Inflammatory macrophage treated with lipopolysaccharide for 4 hours (primary cell): ENCODE data around the gene ERC2.
A peak's percentile ranks its signal among the peaks of the same experiment; 100 is the strongest.

Source experiments
- DNase-seq: peaks from one replicate; pipeline ENCODE4 v3.0.0-alpha.2; 2020

Gene ERC2

DNA sequence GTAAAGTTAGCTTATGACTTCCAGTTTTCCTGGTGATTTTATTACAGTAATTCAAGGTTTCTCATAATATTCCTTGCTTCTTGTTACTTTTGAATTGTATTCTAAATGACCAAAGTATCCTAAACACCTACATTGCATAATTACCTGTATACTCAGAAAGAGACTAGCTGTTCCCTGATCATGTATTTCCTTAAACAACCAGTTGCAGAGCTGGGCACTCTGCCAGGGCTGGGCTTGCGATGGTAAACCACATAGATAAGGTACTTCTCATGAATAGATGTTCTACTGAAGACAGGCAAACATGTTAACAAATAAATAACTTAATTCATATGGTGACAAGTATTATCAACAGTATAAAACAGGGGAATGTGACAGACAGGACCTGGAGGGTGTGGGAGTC lies 838.8 kb downstream of the ERC2 start:
- no peak for DNase-seq

DNA sequence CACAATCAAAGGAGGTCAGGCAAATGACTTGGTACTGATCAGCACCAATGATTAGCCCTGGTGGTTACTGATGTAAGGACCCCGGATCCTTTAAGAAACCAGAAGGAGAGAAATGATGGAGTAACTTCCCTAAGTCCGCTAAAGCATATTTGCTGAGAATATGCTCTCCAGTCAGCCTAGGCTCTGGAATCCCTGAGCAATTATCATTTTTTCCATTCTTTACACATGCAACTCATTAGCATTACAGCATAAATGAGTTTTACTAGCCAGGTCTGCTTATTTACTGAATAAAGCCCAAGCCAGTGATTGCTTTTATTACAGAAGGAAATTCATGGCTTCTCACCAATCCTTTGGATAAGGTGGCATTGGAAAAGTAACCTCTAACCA lies 842.0 kb downstream of the ERC2 start:
- DNase-seq: no peak

DNA sequence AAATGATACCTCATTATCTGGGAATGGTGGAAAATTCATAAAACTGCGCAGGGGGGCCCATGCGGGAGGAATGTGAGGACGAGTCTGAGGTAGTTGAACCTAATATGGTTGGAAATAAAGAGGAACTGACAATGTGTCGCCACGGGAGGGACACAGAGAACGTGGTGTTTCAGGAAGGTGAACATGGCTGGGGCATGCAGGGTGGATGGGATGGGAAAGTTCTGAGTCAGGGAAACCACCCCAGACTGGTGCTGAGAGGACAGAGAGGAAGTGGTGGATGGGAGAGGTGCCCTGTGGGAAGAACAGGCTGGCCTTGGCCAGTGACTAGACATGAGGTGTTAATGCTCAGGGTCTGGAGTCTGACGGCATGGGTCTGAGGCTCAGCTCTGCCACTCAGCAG lies 844.0 kb downstream of the ERC2 start:
- DNase-seq: peak; percentile 97

DNA sequence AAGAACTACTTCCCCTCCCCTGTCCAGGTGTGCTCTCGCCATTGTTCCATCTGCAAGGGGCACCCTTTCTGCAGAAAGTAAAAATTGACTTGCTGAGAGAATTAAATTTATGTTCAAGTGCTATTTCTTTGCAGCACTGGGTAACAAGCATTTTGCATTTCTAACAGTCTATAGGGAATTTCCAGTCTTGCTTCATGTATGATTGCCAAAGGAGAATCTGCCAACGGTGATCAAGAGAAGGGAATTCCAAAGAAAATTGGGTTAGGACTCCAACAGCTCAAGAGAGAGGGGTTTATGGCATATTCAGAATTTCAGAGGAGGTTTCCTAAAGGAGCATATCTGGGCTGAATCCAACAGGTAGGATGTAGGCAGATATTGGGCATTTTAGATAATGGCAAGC lies 844.5 kb downstream of the ERC2 start:
- peak; percentile 88 for DNase-seq

- DNase-seq: peak; percentile 42
These were observed 845.5 kb downstream of the ERC2 start for GRCh38 chr3:55622733-55623132.

GRCh38 chr3:55622116-55622515 lies 846.2 kb downstream of the ERC2 start:
- DNase-seq: peak; percentile 50

GRCh38 chr3:55621648-55622047 lies 846.6 kb downstream of the ERC2 start:
- no peak for DNase-seq

GRCh38 chr3:55621026-55621422 lies 847.2 kb downstream of the ERC2 start:
- no peak for DNase-seq

DNA sequence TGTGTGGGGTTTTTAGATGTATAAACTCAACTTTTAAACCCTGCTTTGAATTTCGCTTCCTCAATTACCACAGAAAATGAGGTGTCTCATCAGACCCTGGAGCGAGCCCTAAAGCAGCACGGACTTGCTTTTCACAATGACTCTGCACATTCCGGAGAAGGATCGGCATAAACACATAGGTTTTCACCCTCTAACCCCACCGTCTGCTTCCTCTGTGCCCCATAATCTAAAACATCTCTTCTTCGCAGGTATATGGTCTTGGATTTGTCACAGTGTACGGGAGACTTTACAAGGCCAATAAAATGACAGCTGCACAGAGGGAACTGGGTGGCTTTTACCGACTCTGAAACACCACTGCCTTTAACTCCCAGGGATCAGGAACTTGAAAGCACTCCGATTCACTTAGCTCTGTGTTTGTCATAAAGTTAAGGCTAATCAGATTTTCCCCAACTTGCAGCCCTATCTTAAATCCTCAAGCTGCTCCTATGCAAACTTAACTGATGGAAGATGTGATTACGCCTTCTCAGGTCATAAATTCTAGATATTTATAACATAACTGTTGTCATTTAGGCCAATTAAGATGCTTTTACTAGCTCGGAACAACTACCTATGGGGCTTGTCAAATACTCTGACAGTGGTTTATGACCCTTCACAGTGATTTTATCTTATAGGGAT lies 847.8 kb downstream of the ERC2 start:
- peak; percentile 86 for DNase-seq

DNA sequence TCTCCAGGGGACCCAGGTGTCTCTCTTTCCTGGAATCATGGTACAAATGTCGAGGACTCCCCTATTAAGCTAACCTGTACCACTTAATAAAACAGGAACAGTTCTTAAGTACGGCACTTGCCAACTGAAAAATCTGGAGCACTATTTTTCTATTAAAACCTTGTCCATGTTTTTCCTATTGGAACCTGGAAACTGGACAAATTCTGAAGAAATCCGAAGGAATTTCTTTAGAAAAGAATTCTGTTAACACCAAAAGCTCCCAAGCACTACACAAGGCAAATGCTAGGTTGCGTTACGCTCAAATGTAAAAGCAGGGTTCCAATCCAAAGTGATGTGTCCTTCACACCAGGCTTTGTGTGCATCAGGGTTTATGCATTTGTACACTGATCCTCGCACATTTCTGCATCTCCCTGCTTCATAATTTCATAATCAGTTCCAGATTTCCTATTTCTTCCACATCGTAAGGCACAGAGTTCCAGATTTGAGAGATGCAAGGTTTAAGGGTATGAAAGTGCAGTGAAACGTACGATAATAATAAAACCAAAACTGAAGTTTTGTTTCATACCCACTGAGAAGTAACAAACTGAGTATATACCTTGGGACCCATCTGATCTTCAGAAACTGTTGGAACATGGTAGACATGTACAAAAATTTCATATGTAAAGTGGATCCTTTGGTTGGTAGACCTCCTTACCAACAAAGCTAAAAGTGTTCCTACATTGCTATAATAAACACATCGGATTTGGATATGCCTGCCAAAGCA lies 849.0 kb downstream of the ERC2 start:
- no peak for DNase-seq

DNA sequence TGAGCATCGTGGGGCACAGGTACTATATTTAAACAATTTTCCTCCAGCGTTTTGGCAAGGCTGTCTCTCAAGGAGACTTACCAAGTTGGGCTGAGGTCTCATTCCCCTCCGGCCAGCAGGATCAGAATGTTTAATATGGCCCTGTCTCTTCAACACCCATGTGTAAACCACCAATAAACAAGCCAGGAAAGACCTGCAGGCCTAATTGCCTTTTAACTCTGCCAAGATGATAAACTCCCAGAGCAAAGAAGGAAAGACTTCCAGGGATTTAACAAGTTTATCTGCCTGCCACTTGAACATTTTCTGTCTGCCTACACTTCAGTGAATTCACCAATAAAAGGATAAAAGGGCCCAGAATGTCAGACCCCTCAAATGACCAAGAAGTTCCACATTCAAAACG lies 850.9 kb downstream of the ERC2 start:
- DNase-seq: no peak

GRCh38 chr3:55616803-55617202 lies 851.5 kb downstream of the ERC2 start:
- DNase-seq: no peak

- DNase-seq: peak; percentile 90
These were observed 852.5 kb downstream of the ERC2 start for GRCh38 chr3:55615694-55616295.

GRCh38 chr3:55615039-55615693 lies 853.1 kb downstream of the ERC2 start:
- no peak for DNase-seq

DNA sequence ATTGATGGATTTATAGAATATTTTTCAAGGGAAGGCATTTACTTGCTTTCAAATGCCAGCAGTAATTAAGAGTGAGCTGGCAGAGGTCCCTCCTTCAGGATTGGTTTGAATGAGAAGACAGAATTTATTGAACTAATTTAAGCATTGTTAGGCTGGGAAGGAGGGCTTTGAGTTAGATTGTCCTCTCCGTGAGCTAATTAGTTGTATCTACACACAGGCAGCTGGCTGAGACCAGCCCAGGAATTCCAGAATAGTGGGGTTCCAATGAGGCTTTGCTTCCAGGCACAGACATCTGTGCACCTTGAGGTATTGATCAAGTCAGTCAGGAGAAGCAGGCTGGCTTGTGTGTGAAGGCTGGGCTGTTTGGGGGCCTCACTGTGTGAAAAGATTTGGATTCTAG lies 857.1 kb downstream of the ERC2 start:
- no peak for DNase-seq

GRCh38 chr3:55609230-55609827 lies 858.9 kb downstream of the ERC2 start:
- DNase-seq: no peak

- DNase-seq: no peak
These were observed 859.8 kb downstream of the ERC2 start for GRCh38 chr3:55608301-55608937.

- DNase-seq: peak; percentile 93
These were observed 860.4 kb downstream of the ERC2 start for GRCh38 chr3:55607844-55608243.

DNA sequence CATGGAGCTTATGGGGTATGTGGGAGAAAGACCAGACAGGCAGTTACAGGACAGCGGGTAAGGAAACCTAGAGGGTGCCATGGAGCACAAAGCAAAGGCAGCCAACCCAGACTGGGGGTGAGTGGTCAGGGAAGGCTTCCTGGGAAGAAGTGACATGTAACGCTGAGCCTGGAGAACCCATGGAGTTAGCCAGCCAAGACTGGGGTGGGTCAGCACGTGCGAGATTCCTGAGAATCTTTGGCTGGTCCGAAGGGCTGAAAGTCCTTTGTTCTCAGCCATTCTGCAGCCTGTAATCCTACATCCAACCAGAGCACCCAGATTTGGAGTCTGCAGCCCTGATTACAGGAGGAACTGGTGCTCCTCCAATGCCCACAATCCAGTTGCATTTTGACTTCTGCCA lies 861.1 kb downstream of the ERC2 start:
- DNase-seq: no peak

DNA sequence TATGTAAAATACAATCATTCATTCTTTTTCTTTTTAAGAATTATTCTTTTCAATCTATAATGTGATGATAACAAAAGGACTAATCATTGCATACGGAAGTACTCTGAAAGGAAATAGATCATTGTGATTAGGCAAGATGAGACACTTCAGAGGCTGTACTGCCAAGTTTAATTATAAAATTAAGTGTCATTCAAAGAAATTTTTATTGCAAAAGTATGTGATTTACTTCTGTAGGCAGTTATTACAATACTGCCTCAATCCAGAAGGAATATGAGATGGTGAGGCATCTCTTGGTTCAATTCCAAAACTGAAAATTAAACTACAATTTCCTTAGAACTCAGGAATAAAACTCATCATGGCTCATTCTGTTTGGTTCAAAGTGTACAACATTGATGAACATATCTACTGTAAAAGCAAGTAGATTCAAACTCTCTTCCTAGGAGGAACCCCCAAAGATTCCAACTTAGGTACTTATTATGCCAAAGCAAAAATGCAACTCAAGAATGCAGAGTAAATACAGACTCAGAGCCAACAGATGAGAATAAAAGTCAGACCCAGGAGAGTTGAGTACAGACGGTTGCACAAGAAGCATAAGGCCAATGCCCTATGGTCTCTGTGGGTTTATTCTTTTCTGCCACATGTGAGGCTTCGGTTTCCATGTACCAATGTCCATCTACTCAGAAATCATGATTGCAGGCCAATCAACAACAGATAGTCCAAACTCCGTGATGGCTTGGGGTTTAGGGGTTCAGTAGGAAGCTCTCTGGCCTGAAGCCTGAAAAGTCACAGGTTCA lies 862.6 kb downstream of the ERC2 start:
- DNase-seq: peak; percentile 46

GRCh38 chr3:55604846-55605245 lies 863.4 kb downstream of the ERC2 start:
- no peak for DNase-seq

DNA sequence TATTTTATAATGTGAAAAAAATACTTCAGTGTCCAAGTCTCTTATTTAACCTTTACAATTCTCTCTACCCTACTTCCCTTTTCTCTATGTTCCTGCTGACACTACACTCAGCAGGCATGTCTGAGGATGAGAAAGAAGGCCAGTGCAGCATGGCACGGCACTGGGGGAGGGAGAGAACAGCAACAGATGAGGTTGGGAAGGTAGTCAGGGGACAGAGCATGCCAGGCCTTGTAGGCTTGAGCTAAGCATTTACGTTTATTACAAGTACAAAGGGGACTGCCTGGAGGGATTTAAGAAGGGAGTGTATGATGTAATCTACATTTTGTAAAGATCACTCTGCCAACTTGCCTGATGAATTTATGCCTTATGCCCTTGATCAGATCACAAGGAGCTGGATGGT lies 863.9 kb downstream of the ERC2 start:
- no peak for DNase-seq
